Measurements from ENCODE around the gene MAN1A1.

DNA sequence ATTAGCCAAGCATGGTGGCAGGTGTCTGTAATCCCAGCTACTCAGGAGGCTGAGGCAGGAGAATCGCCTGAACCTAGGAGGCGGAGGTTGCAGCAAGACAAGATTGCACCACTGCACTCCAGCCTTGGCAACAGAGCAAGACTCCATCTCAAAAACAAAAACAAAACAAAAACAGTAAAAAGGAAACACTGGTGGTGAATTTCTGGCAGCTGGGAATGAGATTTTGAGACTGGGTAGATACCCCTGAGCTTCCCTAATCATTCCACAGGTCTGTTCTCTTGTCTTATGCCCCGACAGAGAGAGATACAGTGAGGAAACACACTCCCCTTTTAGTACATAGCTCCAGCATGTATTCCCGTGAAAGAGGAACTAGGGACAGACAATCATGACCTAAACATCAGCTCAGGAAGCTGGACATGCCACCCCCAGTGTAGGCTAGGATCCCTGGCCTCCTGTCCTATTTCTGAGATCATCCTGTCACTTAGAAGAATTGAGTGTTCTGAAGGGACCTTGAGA lies 9.6 kb downstream of the MAN1A1 start:
- TF ChIP-seq, protein P1, sequence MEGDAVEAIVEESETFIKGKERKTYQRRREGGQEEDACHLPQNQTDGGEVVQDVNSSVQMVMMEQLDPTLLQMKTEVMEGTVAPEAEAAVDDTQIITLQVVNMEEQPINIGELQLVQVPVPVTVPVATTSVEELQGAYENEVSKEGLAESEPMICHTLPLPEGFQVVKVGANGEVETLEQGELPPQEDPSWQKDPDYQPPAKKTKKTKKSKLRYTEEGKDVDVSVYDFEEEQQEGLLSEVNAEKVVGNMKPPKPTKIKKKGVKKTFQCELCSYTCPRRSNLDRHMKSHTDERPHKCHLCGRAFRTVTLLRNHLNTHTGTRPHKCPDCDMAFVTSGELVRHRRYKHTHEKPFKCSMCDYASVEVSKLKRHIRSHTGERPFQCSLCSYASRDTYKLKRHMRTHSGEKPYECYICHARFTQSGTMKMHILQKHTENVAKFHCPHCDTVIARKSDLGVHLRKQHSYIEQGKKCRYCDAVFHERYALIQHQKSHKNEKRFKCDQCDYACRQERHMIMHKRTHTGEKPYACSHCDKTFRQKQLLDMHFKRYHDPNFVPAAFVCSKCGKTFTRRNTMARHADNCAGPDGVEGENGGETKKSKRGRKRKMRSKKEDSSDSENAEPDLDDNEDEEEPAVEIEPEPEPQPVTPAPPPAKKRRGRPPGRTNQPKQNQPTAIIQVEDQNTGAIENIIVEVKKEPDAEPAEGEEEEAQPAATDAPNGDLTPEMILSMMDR (IDR thresholded peaks at IDR 0.05): no peak
- TF ChIP-seq POLR2A (IDR thresholded peaks at IDR 0.05): no peak

All from thyroid gland (tissue), 4 donors.